ENCODE measurements around the gene UCN.

UCN gene

DNA sequence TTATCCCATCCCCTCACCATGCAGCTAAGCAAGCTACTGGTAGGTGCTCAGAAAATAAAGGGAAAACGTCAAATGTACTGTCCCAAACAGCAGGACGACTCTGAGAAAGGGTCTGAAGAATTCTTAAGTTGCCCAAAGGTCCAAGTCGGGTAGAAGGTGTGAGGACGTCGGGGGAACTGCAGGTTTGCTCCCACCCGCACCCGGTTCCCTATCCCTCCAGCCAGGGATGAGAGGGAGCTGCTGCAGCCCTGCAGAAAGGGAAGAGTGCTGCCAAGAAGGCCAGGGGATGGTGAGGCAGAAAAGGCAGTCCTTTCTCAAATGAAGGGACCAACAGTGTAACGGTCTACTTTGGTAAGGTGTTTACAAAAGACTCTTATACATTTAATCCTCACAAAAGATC lies 6.9 kb upstream of the UCN start:
- no peak overlapping the region for H3K27ac ChIP-seq
- TF ChIP-seq, protein P1, sequence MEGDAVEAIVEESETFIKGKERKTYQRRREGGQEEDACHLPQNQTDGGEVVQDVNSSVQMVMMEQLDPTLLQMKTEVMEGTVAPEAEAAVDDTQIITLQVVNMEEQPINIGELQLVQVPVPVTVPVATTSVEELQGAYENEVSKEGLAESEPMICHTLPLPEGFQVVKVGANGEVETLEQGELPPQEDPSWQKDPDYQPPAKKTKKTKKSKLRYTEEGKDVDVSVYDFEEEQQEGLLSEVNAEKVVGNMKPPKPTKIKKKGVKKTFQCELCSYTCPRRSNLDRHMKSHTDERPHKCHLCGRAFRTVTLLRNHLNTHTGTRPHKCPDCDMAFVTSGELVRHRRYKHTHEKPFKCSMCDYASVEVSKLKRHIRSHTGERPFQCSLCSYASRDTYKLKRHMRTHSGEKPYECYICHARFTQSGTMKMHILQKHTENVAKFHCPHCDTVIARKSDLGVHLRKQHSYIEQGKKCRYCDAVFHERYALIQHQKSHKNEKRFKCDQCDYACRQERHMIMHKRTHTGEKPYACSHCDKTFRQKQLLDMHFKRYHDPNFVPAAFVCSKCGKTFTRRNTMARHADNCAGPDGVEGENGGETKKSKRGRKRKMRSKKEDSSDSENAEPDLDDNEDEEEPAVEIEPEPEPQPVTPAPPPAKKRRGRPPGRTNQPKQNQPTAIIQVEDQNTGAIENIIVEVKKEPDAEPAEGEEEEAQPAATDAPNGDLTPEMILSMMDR (conservative IDR thresholded peaks at IDR 0.05; ENCODE audit: low read depth): no peak
- CTCF ChIA-PET: no interaction called here
- POLR2A ChIA-PET (ENCODE audit: low non-redundant PET): no interaction called here
- no peak for DNase-seq (ENCODE audit: low spot score)

DNA sequence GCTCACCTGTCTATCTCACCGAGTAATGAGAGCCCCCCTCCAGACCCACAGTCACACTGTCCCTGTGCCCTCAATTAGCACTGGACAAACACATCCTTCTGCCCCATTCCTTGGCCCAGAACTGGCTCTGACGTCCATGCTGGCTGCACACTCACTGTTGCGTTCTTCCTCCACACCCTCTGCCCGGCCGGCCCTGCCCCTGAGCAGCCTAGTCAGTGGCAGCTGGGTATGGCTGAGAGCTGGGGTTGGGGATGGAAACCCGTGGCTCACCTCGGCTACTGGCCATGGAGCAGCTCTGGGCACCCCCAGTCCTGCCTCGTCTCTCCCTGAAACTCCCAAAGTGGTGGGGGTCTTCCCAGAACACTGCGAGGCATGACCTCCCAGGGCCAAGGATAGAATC lies 6.5 kb upstream of the UCN start:
- TF ChIP-seq, protein P1 (conservative IDR thresholded peaks at IDR 0.05; ENCODE audit: low read depth): no peak
- H3K27ac ChIP-seq: no peak overlapping the region
- CTCF ChIA-PET: interaction anchor here (0.6 kb wide), 1 partner anchor 31 kb away, joined by 3 read pairs; no protein-coding TSS in a partner anchor
- POLR2A ChIA-PET (ENCODE audit: low non-redundant PET): interaction anchor here (0.6 kb wide), 1 partner anchor 32 kb away, joined by 3 read pairs; no protein-coding TSS in a partner anchor
- no peak for DNase-seq (ENCODE audit: low spot score)

DNA sequence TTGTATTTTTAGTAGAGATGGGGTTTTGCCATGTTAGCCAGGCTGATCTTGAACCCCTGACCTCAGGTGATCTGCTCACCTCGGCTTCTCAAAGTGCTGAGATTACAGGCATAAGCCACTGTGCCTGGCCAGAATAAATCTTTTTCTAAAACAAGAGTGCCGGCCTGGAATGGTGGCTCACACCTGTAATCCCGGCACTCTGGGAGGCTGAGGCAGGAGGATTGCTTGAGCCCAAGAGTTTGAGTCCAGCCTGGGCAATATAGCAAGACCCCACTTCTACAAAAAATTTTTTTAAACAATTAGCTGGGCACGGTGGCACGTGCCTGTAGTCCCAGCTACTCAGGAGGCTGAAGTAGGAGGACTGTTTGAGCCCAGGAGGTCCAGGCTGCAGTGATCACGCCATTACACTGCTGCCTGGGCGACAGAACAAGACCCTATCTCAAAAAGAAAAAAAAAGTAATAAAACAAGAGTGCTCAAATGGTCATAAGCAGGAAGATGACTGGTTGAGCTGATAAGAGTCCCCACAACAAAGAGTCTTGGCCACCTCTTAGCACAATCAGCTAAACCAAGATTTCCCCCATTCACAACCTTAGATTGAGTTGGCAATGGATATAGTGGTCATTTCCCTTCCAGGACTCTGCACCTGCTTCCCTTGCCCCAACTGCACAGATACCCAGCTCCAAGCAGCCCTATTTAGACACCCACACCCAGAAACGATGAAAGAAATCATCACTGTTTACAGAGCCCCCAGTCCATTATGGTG lies 5.8 kb upstream of the UCN start:
- CTCF ChIA-PET: interaction anchor here (0.5 to 0.6 kb wide), 3 partner anchors 31 to 102 kb away, joined by 3 to 4 read pairs (median 3); partner anchors contain the start of genes ATRAID and SLC5A6
- POLR2A ChIA-PET (ENCODE audit: low non-redundant PET): interaction anchor here (0.6 kb wide), 1 partner anchor 31 kb away, joined by 3 read pairs; no protein-coding TSS in a partner anchor
- no peak for DNase-seq (ENCODE audit: low spot score)
- TF ChIP-seq, protein P1 (conservative IDR thresholded peaks at IDR 0.05; ENCODE audit: low read depth): no peak
- H3K27ac ChIP-seq: no peak overlapping the region

DNA sequence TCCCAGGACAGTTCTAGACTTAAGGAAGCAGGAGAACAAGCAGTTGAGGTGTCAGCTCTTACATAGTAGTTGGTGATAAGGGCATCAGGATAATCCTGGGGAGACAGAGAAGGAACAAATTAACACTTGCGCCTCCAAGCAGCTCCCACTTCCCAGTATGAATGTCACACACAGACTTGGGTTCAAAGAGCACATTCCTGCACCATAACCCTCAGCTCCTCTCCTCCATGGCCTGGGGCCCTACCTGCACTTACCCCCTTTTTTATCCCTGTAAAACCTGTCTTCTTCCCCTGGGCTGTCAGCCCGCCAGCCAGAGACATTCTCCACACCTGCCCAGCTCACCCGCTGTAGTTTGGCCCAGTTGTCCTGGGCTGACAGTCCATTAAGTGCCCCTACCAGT lies 3.9 kb upstream of the UCN start:
- POLR2A ChIA-PET (ENCODE audit: low non-redundant PET): no interaction called here
- CTCF ChIA-PET: interaction anchor here (0.7 to 1.3 kb wide), 4 partner anchors 9 to 32 kb away, joined by 3 to 5 read pairs (median 4); partner anchors contain the start of gene MPV17
- no peak for DNase-seq (ENCODE audit: low spot score)

DNA sequence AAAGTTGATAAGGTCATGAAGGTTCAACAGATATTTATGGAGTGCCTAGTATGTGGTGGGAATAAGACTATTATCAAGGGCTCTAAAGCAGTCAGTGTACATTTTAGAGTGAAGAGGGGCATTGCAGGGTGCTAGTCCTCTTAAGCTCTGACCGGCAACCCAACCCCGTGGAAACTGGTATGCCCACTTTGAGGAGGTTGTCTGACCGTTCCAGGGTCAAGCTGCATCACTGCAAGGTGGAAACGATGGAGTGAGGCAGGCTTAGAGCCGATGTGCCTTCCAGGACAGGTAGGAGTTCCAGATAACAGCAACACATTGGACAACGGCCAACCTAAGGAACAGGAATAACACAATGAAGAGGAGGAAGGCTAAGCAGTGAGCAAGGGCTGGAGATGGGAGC lies 1.4 kb upstream of the UCN start:
- TF ChIP-seq, protein P1 (conservative IDR thresholded peaks at IDR 0.05; ENCODE audit: low read depth): no peak
- no peak for DNase-seq (ENCODE audit: low spot score)
- ChIA-PET POLR2A (ENCODE audit: low non-redundant PET) (interaction anchor here (0.7 kb wide), 1 partner anchor 111 kb away, joined by 3 read pairs; no protein-coding TSS in a partner anchor), CTCF (no interaction called here)
- H3K27ac ChIP-seq: no peak overlapping the region

More for the DNA sequence above, 3.9 kb upstream of the UCN start:
- TF ChIP-seq, protein P1 (conservative IDR thresholded peaks at IDR 0.05; ENCODE audit: low read depth): no peak
- no peak overlapping the region for H3K27ac ChIP-seq

DNA sequence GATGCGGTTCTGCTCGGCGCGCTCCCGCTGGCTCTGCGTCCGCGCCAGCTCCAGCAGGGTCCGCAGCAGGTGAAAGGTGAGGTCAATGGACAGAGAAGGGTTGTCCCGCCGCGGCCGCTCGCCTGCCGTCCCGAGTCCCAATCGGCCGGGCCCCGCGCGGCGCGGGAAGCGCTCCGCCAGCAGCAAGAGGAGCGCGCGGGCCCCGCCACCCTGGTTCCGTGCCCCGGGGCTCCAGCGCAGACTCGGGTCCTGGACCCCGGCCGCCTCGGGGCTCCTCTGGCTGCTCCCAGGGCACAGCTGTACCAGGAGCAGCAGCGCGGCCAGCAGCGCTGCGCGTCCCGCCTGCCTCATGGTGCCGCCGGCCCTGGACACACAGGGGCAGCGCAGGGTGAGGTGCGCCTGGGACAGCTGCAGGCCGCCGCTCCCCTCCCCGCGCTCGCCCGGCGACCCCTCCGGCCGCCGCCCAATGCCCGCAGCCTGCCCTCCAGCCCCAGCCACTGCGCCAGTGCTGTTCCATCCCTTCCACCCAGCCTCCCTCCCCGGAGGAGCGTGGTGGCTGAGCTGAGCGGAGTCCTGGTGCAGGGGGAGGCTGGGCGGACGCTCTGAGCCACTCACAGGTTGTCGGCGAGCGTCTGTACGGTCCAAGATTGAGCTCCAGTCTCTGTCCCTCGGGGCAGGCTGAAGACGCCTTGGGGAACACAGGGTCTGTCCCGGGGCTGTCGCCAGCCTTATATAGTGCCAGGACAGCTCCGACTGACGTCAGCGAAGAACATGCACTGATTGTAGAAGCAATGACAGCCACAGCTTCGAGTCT lies 493 bp downstream of the UCN start:
- no peak for DNase-seq (ENCODE audit: low spot score)
- TF ChIP-seq, protein P1 (conservative IDR thresholded peaks at IDR 0.05; ENCODE audit: low read depth): no peak
- CTCF ChIA-PET: interaction anchor here (0.8 kb wide), 1 partner anchor 9 kb away, joined by 4 read pairs; no protein-coding TSS in a partner anchor
- no peak overlapping the region for H3K27ac ChIP-seq
- POLR2A ChIA-PET (ENCODE audit: low non-redundant PET): no interaction called here
